BE2C (cell line): Measurements from ENCODE around the gene OR10V1. TPM values are rescaled to one million over a fixed set of nuclear protein-coding genes. Genes with fewer than 3 reads are reported as not detected.

Experiments
- DNase-seq: peaks from one replicate; pipeline ENCODE4 v3.0.0-alpha.2; 2020
- H3K27me3 ChIP-seq: fragments of 250-450 bp; sonication (Bioruptor Pico); 2 replicates; pipeline ENCODE4 v1.5.1; 2020; ENCODE audit warnings: mild to moderate bottlenecking
- H3K36me3 ChIP-seq: fragments of 250-450 bp; sonication (Bioruptor Pico); 2 replicates; pipeline ENCODE4 v1.5.1; 2020; ENCODE audit warnings: mild to moderate bottlenecking
- H3K4me1 ChIP-seq: fragments of 250-450 bp; sonication (Bioruptor Pico); 2 replicates; pipeline ENCODE4 v1.5.1; 2020
- H3K4me3 ChIP-seq: 2 replicates; pipeline ENCODE4 v1.5.1; 2011; ENCODE audit warnings: low read depth, low read length
- H3K9me3 ChIP-seq: fragments of 250-450 bp; sonication (Bioruptor Pico); 2 replicates; pipeline ENCODE4 v1.5.1; 2020
- polyA plus RNA-seq: library from polyadenylated mRNA; unstranded; fragments of >200 nt; gene quantifications from one replicate; pipeline ENCODE4 v1.2.1, GENCODE V29; 2012; ENCODE audit warnings: low read depth, missing spikeins; ENCODE audit not compliant: insufficient read length, insufficient read depth
- TF ChIP-seq, protein P1 (sequence below): IDR thresholded peaks from 2 replicates; pipeline ENCODE4 v1.5.1; 2012; ENCODE audit warnings: mild to moderate bottlenecking, low read depth, low read length

OR10V1 gene, protein sequence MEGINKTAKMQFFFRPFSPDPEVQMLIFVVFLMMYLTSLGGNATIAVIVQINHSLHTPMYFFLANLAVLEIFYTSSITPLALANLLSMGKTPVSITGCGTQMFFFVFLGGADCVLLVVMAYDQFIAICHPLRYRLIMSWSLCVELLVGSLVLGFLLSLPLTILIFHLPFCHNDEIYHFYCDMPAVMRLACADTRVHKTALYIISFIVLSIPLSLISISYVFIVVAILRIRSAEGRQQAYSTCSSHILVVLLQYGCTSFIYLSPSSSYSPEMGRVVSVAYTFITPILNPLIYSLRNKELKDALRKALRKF
- polyA plus RNA-seq = not detected

DNA sequence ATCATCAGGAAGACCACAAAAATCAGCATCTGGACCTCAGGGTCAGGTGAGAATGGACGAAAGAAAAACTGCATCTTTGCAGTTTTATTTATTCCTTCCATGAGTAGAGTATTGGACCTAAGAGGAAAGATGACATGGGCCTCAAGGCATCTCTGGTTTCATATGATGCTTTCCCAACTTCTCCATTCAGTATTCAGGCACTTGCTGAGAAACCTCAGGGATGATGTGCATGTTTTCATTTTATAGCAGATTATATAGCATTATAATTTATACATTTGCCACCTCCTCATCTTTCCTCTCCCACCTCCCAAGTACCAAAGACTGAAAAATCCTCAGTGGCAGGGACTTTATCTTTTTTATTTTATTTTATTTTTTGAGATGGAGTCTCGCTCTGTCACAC is at the start of gene OR10V1:
OR10V1 (minus strand) TSS at position 101 of the 400 bp plus-strand sequence; CDS start at position 101, 0 bp downstream.
- DNase-seq = no peak
- Histone ChIP-seq H3K27me3 (no peaks in the 10 kb centered on the region), H3K4me3 (no peak within 1 kb of the TSS), H3K9me3 (no peaks in the 10 kb centered on the region), H3K36me3 (no peaks in the 10 kb centered on the region), H3K4me1 (no peaks in the 10 kb centered on the region)
- TF ChIP-seq, protein P1, sequence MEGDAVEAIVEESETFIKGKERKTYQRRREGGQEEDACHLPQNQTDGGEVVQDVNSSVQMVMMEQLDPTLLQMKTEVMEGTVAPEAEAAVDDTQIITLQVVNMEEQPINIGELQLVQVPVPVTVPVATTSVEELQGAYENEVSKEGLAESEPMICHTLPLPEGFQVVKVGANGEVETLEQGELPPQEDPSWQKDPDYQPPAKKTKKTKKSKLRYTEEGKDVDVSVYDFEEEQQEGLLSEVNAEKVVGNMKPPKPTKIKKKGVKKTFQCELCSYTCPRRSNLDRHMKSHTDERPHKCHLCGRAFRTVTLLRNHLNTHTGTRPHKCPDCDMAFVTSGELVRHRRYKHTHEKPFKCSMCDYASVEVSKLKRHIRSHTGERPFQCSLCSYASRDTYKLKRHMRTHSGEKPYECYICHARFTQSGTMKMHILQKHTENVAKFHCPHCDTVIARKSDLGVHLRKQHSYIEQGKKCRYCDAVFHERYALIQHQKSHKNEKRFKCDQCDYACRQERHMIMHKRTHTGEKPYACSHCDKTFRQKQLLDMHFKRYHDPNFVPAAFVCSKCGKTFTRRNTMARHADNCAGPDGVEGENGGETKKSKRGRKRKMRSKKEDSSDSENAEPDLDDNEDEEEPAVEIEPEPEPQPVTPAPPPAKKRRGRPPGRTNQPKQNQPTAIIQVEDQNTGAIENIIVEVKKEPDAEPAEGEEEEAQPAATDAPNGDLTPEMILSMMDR = no peak

DNA sequence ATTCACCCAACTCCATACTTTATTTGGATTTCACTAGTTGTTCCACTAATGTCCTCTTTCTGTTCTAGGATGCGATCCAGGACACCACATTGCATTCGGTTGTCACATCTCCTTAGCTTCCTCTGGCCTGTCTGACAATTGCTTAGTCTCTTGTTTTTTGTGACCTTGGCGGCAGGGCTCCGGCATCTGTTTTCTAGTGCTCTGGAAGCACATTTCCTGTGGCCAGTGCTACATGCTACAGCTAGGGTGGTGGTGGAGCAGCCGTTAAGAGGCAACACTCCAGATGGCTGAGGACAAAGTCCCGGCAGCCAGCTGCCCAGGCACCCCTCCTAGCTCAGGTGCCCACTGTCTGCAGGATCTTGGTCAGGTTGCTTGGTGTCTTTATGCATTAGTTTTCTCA is 48.3 kb upstream of the OR10V1 start:
- no peaks in the 10 kb centered on the region for H3K9me3 ChIP-seq
- H3K4me1 ChIP-seq = no peaks in the 10 kb centered on the region
- TF ChIP-seq, protein P1 = no peak
- no peak overlapping the region for H3K4me3 ChIP-seq
- H3K27me3 ChIP-seq = no peaks in the 10 kb centered on the region
- H3K36me3 ChIP-seq = no peaks in the 10 kb centered on the region
- no peak for DNase-seq

DNA sequence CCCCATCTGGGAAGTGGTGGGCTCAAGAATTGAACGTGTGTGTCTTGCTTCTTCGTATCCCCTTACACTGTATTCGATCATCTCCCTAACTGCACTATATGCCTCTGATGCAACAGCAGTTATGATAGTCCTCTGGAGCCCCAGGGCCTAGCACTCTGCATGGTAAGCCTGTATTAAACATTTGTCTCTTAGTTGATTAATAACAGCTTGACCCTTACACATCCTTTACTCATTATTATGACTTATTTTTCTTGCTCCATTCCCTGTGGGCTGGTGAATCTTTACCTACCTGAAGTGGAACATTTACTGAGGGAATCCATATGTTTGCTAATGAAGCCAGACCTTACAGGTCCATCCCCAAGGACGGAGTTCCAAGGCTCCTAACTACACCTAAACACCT is 47.1 kb upstream of the OR10V1 start:
- no peak overlapping the region for H3K4me3 ChIP-seq
- TF ChIP-seq, protein P1 = no peak
- no peaks in the 10 kb centered on the region for H3K9me3 ChIP-seq
- DNase-seq = no peak
- H3K36me3 ChIP-seq = no peaks in the 10 kb centered on the region
- H3K4me1 ChIP-seq = no peaks in the 10 kb centered on the region
- no peaks in the 10 kb centered on the region for H3K27me3 ChIP-seq

DNA sequence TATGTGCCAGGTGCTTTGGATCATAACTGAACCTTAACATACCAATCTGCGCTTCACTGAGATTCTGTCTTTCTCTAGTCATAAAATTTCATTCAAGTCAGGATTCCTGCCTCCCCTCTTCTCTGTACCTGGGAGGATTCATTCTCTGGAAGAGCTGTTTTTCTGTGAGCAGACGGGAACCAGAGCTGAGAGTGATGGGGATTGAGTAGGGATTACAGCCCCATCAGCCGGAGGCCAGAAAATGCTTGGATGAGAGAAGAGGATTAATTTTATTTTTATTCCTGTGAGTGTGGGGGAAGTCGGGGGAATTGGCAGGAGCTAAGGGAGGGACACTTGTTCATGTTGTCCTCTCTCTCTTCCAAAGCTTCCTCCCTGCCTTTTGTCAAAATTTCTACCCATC is 46.3 kb upstream of the OR10V1 start:
- peaks cover 8% of the 10 kb centered on the region for H3K27me3 ChIP-seq
- H3K36me3 ChIP-seq = no peaks in the 10 kb centered on the region
- H3K4me3 ChIP-seq = no peak overlapping the region
- H3K4me1 ChIP-seq = no peaks in the 10 kb centered on the region
- DNase-seq = no peak
- TF ChIP-seq, protein P1 = no peak
- H3K9me3 ChIP-seq = no peaks in the 10 kb centered on the region

DNA sequence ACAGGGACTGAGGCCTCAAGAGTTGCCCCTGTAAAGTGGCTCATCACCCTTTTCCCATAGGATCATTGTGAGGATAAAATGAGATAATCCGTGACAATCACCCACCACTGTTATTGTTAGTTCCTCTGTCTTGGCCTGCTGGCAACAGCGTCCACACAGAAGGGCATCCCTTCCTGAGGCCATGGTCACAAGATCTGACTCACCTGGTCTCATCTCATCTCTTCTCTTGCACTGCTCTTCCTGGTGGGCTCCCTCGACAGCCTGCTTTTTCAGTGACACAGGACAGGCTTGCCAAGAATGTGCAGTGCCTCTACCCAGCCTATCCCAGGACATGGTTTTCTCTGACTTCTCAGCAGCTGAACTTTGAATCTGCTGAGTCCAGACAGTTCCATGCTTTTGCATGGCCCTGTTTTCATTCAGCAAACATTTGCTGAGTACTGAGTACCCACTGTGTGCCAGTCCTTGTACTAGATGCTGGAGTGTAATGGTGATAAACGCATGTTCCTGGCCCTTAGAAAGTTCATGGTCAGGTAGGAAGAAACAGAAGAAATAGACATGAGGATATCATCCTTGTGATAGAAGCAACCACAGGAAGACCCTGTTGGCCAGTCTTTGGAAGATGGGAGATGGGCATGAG is 44.9 kb upstream of the OR10V1 start:
- DNase-seq = no peak
- no peaks in the 10 kb centered on the region for H3K4me1 ChIP-seq

More for the DNA sequence above, 44.9 kb upstream of the OR10V1 start:
- TF ChIP-seq, protein P1 = no peak
- Histone ChIP-seq H3K4me3 (no peak overlapping the region), H3K9me3 (no peaks in the 10 kb centered on the region), H3K36me3 (no peaks in the 10 kb centered on the region), H3K27me3 (peaks cover 16% of the 10 kb centered on the region)
